ENCODE results near the gene PLAGL2. TPM values are rescaled to one million over a fixed set of nuclear protein-coding genes. Genes with fewer than 3 reads are reported as not detected.
A peak's percentile ranks its signal among the peaks of the same experiment; 100 is the strongest.
"Not testable (repeated sequence)": the region's sequence is repeated elsewhere in the genome, so short reads cannot be mapped to it uniquely, and the experiment has no call there.

Gene PLAGL2
- total RNA-seq (2014; rRNA removed), result 3.3 and 4.6 TPM in 2 replicates
- 4.0 TPM for polyA plus RNA-seq (2012)

- DNase-seq (ENCODE audit: low read depth), result peak; percentile 82
These were observed at the start of gene PLAGL2, which contains the start of gene POFUT1 for GRCh38 chr20:32207626-32208498. Gene PLAGL2 (minus strand): TSS chr20:32207743. CDS start chr20:32202178, 5,565 bp downstream. Gene POFUT1 (plus strand): TSS chr20:32207880. CDS start chr20:32207942, 62 bp downstream.

GRCh38 chr20:32252189-32252588 is 44.6 kb upstream of the PLAGL2 start:
- no peak for DNase-seq (ENCODE audit: low read depth)

- DNase-seq (ENCODE audit: low read depth), result no peak
These were observed 43.9 kb upstream of the PLAGL2 start for GRCh38 chr20:32251470-32251869.

GRCh38 chr20:32249030-32249738 is 41.6 kb upstream of the PLAGL2 start:
- DNase-seq (ENCODE audit: low read depth), result no peak

- peak; percentile 8 for DNase-seq (ENCODE audit: low read depth)
These were observed 40.5 kb upstream of the PLAGL2 start for GRCh38 chr20:32248043-32248442.

GRCh38 chr20:32246208-32246607 is 38.7 kb upstream of the PLAGL2 start:
- DNase-seq (ENCODE audit: low read depth), result not testable (repeated sequence)

- DNase-seq (ENCODE audit: low read depth), result no peak
These were observed 37.4 kb upstream of the PLAGL2 start for GRCh38 chr20:32244959-32245358.

- DNase-seq (ENCODE audit: low read depth), result peak; percentile 10
These were observed 36.7 kb upstream of the PLAGL2 start for GRCh38 chr20:32244150-32244823.

- no peak for DNase-seq (ENCODE audit: low read depth)
These were observed 34.3 kb upstream of the PLAGL2 start for GRCh38 chr20:32241807-32242206.

- DNase-seq (ENCODE audit: low read depth), result no peak
These were observed 32.7 kb upstream of the PLAGL2 start for GRCh38 chr20:32240205-32240604.

- DNase-seq (ENCODE audit: low read depth), result no peak
These were observed 31.2 kb upstream of the PLAGL2 start for GRCh38 chr20:32238483-32239425.

GRCh38 chr20:32237419-32237818 is 29.9 kb upstream of the PLAGL2 start:
- no peak for DNase-seq (ENCODE audit: low read depth)

- DNase-seq (ENCODE audit: low read depth), result no peak
These were observed 29.3 kb upstream of the PLAGL2 start for GRCh38 chr20:32236819-32237218.

- DNase-seq (ENCODE audit: low read depth), result no peak
These were observed 28.5 kb upstream of the PLAGL2 start for GRCh38 chr20:32236048-32236533.

GRCh38 chr20:32235331-32236047 is 27.9 kb upstream of the PLAGL2 start:
- DNase-seq (ENCODE audit: low read depth), result no peak

- no peak for DNase-seq (ENCODE audit: low read depth)
These were observed 26.7 kb upstream of the PLAGL2 start for GRCh38 chr20:32234135-32234808.

- DNase-seq (ENCODE audit: low read depth), result no peak
These were observed 25.7 kb upstream of the PLAGL2 start for GRCh38 chr20:32233286-32233685.

- no peak for DNase-seq (ENCODE audit: low read depth)
These were observed 24.9 kb upstream of the PLAGL2 start for GRCh38 chr20:32232326-32232886.

GRCh38 chr20:32231847-32232246 is 24.3 kb upstream of the PLAGL2 start:
- no peak for DNase-seq (ENCODE audit: low read depth)

All from LHCN-M2 (cell line).